ENCODE data around the gene FNDC3B. TPM values are rescaled to one million over a fixed set of nuclear protein-coding genes. Genes with fewer than 3 reads are reported as not detected.

FNDC3B gene
- total RNA-seq, 2 experiments from 2014 or later: 11.6 to 12.2 TPM

GRCh38 chr3:172179680-172180399, 140.5 kb downstream of the FNDC3B start:
- Mint-ChIP-seq H3K4me3 (no peak overlapping the region), H3K9me3 (no peaks in the 10 kb centered on the region), H3K36me3 (peaks cover 15% of the 10 kb centered on the region), H3K27ac (no peak overlapping the region), H3K4me1 (peaks cover 23% of the 10 kb centered on the region), H3K27me3 (no peaks in the 10 kb centered on the region)
- no peak for DNase-seq

- no peaks in the 10 kb centered on the region for H3K27me3 Mint-ChIP-seq
- no peak for DNase-seq
- no peak overlapping the region for H3K4me3 Mint-ChIP-seq
- H3K27ac Mint-ChIP-seq: no peak overlapping the region
- H3K9me3 Mint-ChIP-seq: no peaks in the 10 kb centered on the region
- H3K4me1 Mint-ChIP-seq: peaks cover 18% of the 10 kb centered on the region
- H3K36me3 Mint-ChIP-seq: peaks cover 18% of the 10 kb centered on the region
These were observed 141.1 kb downstream of the FNDC3B start for GRCh38 chr3:172180473-172180872.

GRCh38 chr3:172181932-172182586, 142.7 kb downstream of the FNDC3B start:
- Mint-ChIP-seq H3K4me3 (no peak overlapping the region), H3K36me3 (peaks cover 19% of the 10 kb centered on the region), H3K9me3 (no peaks in the 10 kb centered on the region), H3K27ac (no peak overlapping the region), H3K4me1 (peaks cover 22% of the 10 kb centered on the region), H3K27me3 (no peaks in the 10 kb centered on the region)
- DNase-seq: no peak

GRCh38 chr3:172182797-172183196, 143.4 kb downstream of the FNDC3B start:
- H3K4me3 Mint-ChIP-seq: no peak overlapping the region

GRCh38 chr3:172184106-172184822, 144.9 kb downstream of the FNDC3B start:
- no peaks in the 10 kb centered on the region for H3K27me3 Mint-ChIP-seq
- H3K27ac Mint-ChIP-seq: no peak overlapping the region
- peaks cover 16% of the 10 kb centered on the region for H3K36me3 Mint-ChIP-seq
- H3K4me3 Mint-ChIP-seq: no peak overlapping the region
- H3K4me1 Mint-ChIP-seq: peaks cover 22% of the 10 kb centered on the region
- DNase-seq: no peak
- H3K9me3 Mint-ChIP-seq: no peaks in the 10 kb centered on the region

More at GRCh38 chr3:172182797-172183196, 143.4 kb downstream of the FNDC3B start:
- H3K27me3 Mint-ChIP-seq: no peaks in the 10 kb centered on the region
- no peaks in the 10 kb centered on the region for H3K9me3 Mint-ChIP-seq
- no peak overlapping the region for H3K27ac Mint-ChIP-seq
- peaks cover 22% of the 10 kb centered on the region for H3K4me1 Mint-ChIP-seq
- H3K36me3 Mint-ChIP-seq: peaks cover 19% of the 10 kb centered on the region
- DNase-seq: no peak

- DNase-seq: no peak
- Mint-ChIP-seq H3K36me3 (peaks cover 14% of the 10 kb centered on the region), H3K4me3 (no peak overlapping the region), H3K4me1 (peaks cover 20% of the 10 kb centered on the region), H3K27me3 (no peaks in the 10 kb centered on the region), H3K9me3 (no peaks in the 10 kb centered on the region), H3K27ac (no peak overlapping the region)
These were observed 146.5 kb downstream of the FNDC3B start for GRCh38 chr3:172185907-172186306.

GRCh38 chr3:172186607-172187006, 147.2 kb downstream of the FNDC3B start:
- H3K27ac Mint-ChIP-seq: no peak overlapping the region

GRCh38 chr3:172187511-172187910, 148.1 kb downstream of the FNDC3B start:
- Mint-ChIP-seq H3K27ac (no peak overlapping the region), H3K36me3 (peaks cover 12% of the 10 kb centered on the region), H3K27me3 (no peaks in the 10 kb centered on the region), H3K4me1 (peaks cover 15% of the 10 kb centered on the region), H3K4me3 (no peak overlapping the region), H3K9me3 (no peaks in the 10 kb centered on the region)
- no peak for DNase-seq

More at GRCh38 chr3:172186607-172187006, 147.2 kb downstream of the FNDC3B start:
- H3K4me1 Mint-ChIP-seq: peaks cover 20% of the 10 kb centered on the region
- H3K4me3 Mint-ChIP-seq: no peak overlapping the region
- DNase-seq: no peak
- no peaks in the 10 kb centered on the region for H3K27me3 Mint-ChIP-seq
- no peaks in the 10 kb centered on the region for H3K9me3 Mint-ChIP-seq
- peaks cover 14% of the 10 kb centered on the region for H3K36me3 Mint-ChIP-seq

GRCh38 chr3:172188511-172188910, 149.1 kb downstream of the FNDC3B start:
- DNase-seq: no peak
- Mint-ChIP-seq H3K4me1 (peaks cover 16% of the 10 kb centered on the region), H3K27me3 (no peaks in the 10 kb centered on the region), H3K9me3 (no peaks in the 10 kb centered on the region), H3K36me3 (peaks cover 14% of the 10 kb centered on the region), H3K4me3 (no peak overlapping the region), H3K27ac (no peak overlapping the region)

- Mint-ChIP-seq H3K4me3 (no peak overlapping the region), H3K27me3 (no peaks in the 10 kb centered on the region), H3K36me3 (peaks cover 15% of the 10 kb centered on the region), H3K9me3 (no peaks in the 10 kb centered on the region), H3K4me1 (peaks cover 15% of the 10 kb centered on the region), H3K27ac (no peak overlapping the region)
- DNase-seq: no peak
These were observed 149.8 kb downstream of the FNDC3B start for GRCh38 chr3:172189213-172189612.

- H3K9me3 Mint-ChIP-seq: no peaks in the 10 kb centered on the region
- no peaks in the 10 kb centered on the region for H3K27me3 Mint-ChIP-seq
- no peak overlapping the region for H3K4me3 Mint-ChIP-seq
- no peak overlapping the region for H3K27ac Mint-ChIP-seq
- H3K36me3 Mint-ChIP-seq: peaks cover 11% of the 10 kb centered on the region
- peaks cover 15% of the 10 kb centered on the region for H3K4me1 Mint-ChIP-seq
- DNase-seq: no peak
These were observed 150.7 kb downstream of the FNDC3B start for GRCh38 chr3:172189987-172190603.

GRCh38 chr3:172190980-172191379, 151.6 kb downstream of the FNDC3B start:
- no peaks in the 10 kb centered on the region for H3K9me3 Mint-ChIP-seq
- H3K36me3 Mint-ChIP-seq: peaks cover 8% of the 10 kb centered on the region
- DNase-seq: no peak
- no peaks in the 10 kb centered on the region for H3K27me3 Mint-ChIP-seq
- H3K4me3 Mint-ChIP-seq: no peak overlapping the region
- peaks cover 12% of the 10 kb centered on the region for H3K4me1 Mint-ChIP-seq
- H3K27ac Mint-ChIP-seq: no peak overlapping the region

- no peak for DNase-seq
- Mint-ChIP-seq H3K27me3 (no peaks in the 10 kb centered on the region), H3K9me3 (no peaks in the 10 kb centered on the region), H3K36me3 (peaks cover 7% of the 10 kb centered on the region), H3K4me1 (peaks cover 11% of the 10 kb centered on the region), H3K4me3 (no peak overlapping the region), H3K27ac (no peak overlapping the region)
These were observed 152.3 kb downstream of the FNDC3B start for GRCh38 chr3:172191629-172192028.

GRCh38 chr3:172192830-172193415, 153.5 kb downstream of the FNDC3B start:
- DNase-seq: no peak
- peaks cover 10% of the 10 kb centered on the region for H3K4me1 Mint-ChIP-seq
- no peaks in the 10 kb centered on the region for H3K27me3 Mint-ChIP-seq
- H3K27ac Mint-ChIP-seq: no peak overlapping the region
- H3K9me3 Mint-ChIP-seq: no peaks in the 10 kb centered on the region
- H3K4me3 Mint-ChIP-seq: no peak overlapping the region
- H3K36me3 Mint-ChIP-seq: peaks cover 5% of the 10 kb centered on the region

- Mint-ChIP-seq H3K27ac (no peak overlapping the region), H3K9me3 (no peaks in the 10 kb centered on the region), H3K27me3 (no peaks in the 10 kb centered on the region), H3K36me3 (peaks cover 7% of the 10 kb centered on the region), H3K4me3 (no peak overlapping the region), H3K4me1 (peaks cover 10% of the 10 kb centered on the region)
- no peak for DNase-seq
These were observed 154.1 kb downstream of the FNDC3B start for GRCh38 chr3:172193436-172193835.
